ENCODE data around the gene AK4. TPM values are rescaled to one million over a fixed set of nuclear protein-coding genes. Genes with fewer than 3 reads are reported as not detected.

AK4 gene
- total and polyA plus RNA-seq, 8 donors, result 0.68 to 5.8 (median 1.8) TPM

GRCh38 chr1:65253800-65254319 lies 105.9 kb downstream of the AK4 start:
- Histone ChIP-seq H3K36me3 (no peaks in the 10 kb centered on the region), H3K4me1 (peaks cover 0 to 9% (median 0%) of the 10 kb centered on the region in 3 donors), H3K27ac (peak overlapping the region in 2 of 4 donors; percentile 44 to 55), H3K27me3 (no peaks in the 10 kb centered on the region), H3K9me3 (no peaks in the 10 kb centered on the region), H3K4me3 (peak overlapping the region; percentile 23 to 93 (median 76))
- TF ChIP-seq, protein P1, sequence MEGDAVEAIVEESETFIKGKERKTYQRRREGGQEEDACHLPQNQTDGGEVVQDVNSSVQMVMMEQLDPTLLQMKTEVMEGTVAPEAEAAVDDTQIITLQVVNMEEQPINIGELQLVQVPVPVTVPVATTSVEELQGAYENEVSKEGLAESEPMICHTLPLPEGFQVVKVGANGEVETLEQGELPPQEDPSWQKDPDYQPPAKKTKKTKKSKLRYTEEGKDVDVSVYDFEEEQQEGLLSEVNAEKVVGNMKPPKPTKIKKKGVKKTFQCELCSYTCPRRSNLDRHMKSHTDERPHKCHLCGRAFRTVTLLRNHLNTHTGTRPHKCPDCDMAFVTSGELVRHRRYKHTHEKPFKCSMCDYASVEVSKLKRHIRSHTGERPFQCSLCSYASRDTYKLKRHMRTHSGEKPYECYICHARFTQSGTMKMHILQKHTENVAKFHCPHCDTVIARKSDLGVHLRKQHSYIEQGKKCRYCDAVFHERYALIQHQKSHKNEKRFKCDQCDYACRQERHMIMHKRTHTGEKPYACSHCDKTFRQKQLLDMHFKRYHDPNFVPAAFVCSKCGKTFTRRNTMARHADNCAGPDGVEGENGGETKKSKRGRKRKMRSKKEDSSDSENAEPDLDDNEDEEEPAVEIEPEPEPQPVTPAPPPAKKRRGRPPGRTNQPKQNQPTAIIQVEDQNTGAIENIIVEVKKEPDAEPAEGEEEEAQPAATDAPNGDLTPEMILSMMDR (IDR thresholded peaks at IDR 0.05), result no peak
- FAIRE-seq (no peak), ATAC-seq (peak in 3 of 4 donors; percentile 8 to 46 (median 13)), DNase-seq (no peak)
- WGBS, 2 donors, result 2 to 4% methylated on average over 15 of the region's 15 CpGs
- intact Hi-C loops (cut with DNase I), result no loop called here

DNA sequence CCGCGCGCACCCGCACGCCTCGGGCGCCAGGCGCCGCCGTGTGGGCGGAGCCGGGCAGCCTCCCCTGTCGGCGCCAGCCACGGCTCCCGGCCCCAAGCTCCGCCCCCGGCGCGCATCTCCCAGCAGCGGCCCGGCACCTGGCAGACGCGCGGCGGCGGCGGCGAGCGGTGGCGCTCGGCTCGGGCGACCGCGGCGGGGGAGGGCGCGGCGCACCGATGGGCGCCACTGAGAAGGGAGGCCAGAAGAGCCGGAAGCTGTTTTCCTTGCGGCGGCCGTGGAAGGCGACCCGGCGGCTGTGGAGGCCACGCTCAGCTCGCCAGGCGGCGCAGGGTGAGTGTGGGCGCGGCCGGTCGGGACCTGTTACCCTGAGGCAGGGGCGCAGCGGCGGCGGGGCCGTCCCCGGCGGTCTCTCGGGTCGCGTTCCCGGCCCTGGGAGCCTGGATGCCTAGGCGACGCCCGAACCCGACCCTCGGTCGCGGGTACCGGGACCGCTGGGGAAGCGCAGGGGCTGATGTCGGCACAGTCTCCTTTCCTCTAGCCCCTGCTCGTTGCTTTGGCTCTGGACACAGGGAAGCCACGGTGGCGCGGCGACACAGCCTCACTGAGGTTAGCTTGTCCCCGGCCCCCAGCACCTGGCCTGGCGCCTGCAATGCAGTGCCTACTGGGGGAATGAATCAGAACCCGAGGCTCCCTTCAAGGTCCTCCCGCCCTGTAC lies 106.5 kb downstream of the AK4 start:
- H3K36me3 ChIP-seq, result no peaks in the 10 kb centered on the region
- FAIRE-seq (no peak), ATAC-seq (peak; percentile 94 to 97 (median 96)), DNase-seq (peak; percentile 77 to 95 (median 86))
- intact Hi-C loops (cut with DNase I), result no loop called here
- WGBS, 2 donors, result 0% methylated on average over 68 to 88 of the region's 88 CpGs
- peak overlapping the region in 2 of 4 donors; percentile 44 to 69 for H3K27ac ChIP-seq
- H3K4me3 ChIP-seq, result peak overlapping the region; percentile 75 to 93 (median 78)
- H3K9me3 ChIP-seq, result no peaks in the 10 kb centered on the region
- peaks cover 0 to 9% (median 0%) of the 10 kb centered on the region in 3 donors for H3K4me1 ChIP-seq
- TF ChIP-seq, protein P1 (IDR thresholded peaks at IDR 0.05), result no peak
- H3K27me3 ChIP-seq, result no peaks in the 10 kb centered on the region

GRCh38 chr1:65255035-65255655 lies 107.1 kb downstream of the AK4 start:
- H3K4me1 ChIP-seq, result peaks cover 0 to 9% (median 0%) of the 10 kb centered on the region in 3 donors
- no peaks in the 10 kb centered on the region for H3K9me3 ChIP-seq
- FAIRE-seq (no peak), DNase-seq (peak in 2 of 6 donors; percentile 16 to 18), ATAC-seq (peak; percentile 26 to 39 (median 28))
- TF ChIP-seq, protein P1 (IDR thresholded peaks at IDR 0.05), result no peak
- no peaks in the 10 kb centered on the region for H3K27me3 ChIP-seq
- peak overlapping the region in 2 of 4 donors; percentile 44 to 69 for H3K27ac ChIP-seq
- intact Hi-C loops (cut with DNase I), result no loop called here
- no peaks in the 10 kb centered on the region for H3K36me3 ChIP-seq
- WGBS, 2 donors, result 10 to 11% methylated on average over 23 of the region's 23 CpGs
- H3K4me3 ChIP-seq, result peak overlapping the region; percentile 75 to 93 (median 78)

- H3K27ac ChIP-seq, result no peak overlapping the region
- intact Hi-C loops (cut with DNase I), result no loop called here
- 71 to 88% methylated on average over 9 of the region's 9 CpGs for WGBS, 2 donors
- FAIRE-seq, result no peak
- no peak for DNase-seq
- ATAC-seq, result no peak
- no peaks in the 10 kb centered on the region for H3K36me3 ChIP-seq
- TF ChIP-seq, protein P1 (IDR thresholded peaks at IDR 0.05), result no peak
- H3K4me1 ChIP-seq, result peaks cover 0 to 9% (median 0%) of the 10 kb centered on the region in 3 donors
- H3K9me3 ChIP-seq, result no peaks in the 10 kb centered on the region
- H3K4me3 ChIP-seq, result peak overlapping the region in 1 of 4 donors; percentile 93
- no peaks in the 10 kb centered on the region for H3K27me3 ChIP-seq
Measured at GRCh38 chr1:65255656-65256050, 107.7 kb downstream of the AK4 start.

All from pancreas (tissue), 10 donors.